H9 (cell line): ENCODE data around the gene LZTR1. TPM values are rescaled to one million over a fixed set of nuclear protein-coding genes. Genes with fewer than 3 reads are reported as not detected.

Source experiments
- DNase-seq: peaks from one replicate; pipeline ENCODE4 v3.0.0-alpha.2; 2017
- H2AFZ ChIP-seq: one replicate; pipeline ENCODE4 v1.6.1; 2013; ENCODE audit warnings: mild to moderate bottlenecking, low read length, control low read depth, moderate library complexity
- H2AK5ac ChIP-seq: 2 replicates; pipeline ENCODE4 v1.6.1; 2013; ENCODE audit warnings: low read length, control low read depth, mixed read lengths; ENCODE audit not compliant: insufficient read length
- H2BK120ac ChIP-seq: one replicate; pipeline ENCODE4 v1.6.1; 2013; ENCODE audit warnings: low read depth, mild to moderate bottlenecking, low read length, control low read depth, inconsistent platforms; ENCODE audit not compliant: poor library complexity, severe bottlenecking
- H2BK12ac ChIP-seq: 2 replicates; pipeline ENCODE4 v1.6.1; 2013; ENCODE audit warnings: low read length, control low read depth, mixed read lengths, low read depth; ENCODE audit not compliant: insufficient read length
- H2BK15ac ChIP-seq: 2 replicates; pipeline ENCODE4 v1.6.1; 2013; ENCODE audit warnings: low read depth, low read length, control low read depth
- H2BK20ac ChIP-seq: one replicate; pipeline ENCODE4 v1.6.1; 2013; ENCODE audit warnings: low read depth, mild to moderate bottlenecking, low read length, control low read depth, inconsistent platforms; ENCODE audit not compliant: poor library complexity, severe bottlenecking
- H2BK5ac ChIP-seq: 2 replicates; pipeline ENCODE4 v1.6.1; 2013; ENCODE audit warnings: low read length, control low read depth, mixed read lengths; ENCODE audit not compliant: insufficient read length
- H3K14ac ChIP-seq: 2 replicates; pipeline ENCODE4 v1.6.1; 2013; ENCODE audit warnings: low read length, control low read depth; ENCODE audit not compliant: insufficient read depth
- H3K18ac ChIP-seq: 2 replicates; pipeline ENCODE4 v1.6.1; 2013; ENCODE audit warnings: low read depth, mild to moderate bottlenecking, mixed read lengths, low read length, control low read depth; ENCODE audit not compliant: insufficient read length
- H3K23ac ChIP-seq: 2 replicates; pipeline ENCODE4 v1.6.1; 2013; ENCODE audit warnings: low read length, control low read depth, mixed read lengths, low read depth; ENCODE audit not compliant: insufficient read length
- H3K23me2 ChIP-seq: 2 replicates; pipeline ENCODE4 v1.6.1; 2013; ENCODE audit warnings: low read depth, mild to moderate bottlenecking, mixed read lengths, low read length, control low read depth; ENCODE audit not compliant: insufficient read length, poor library complexity, severe bottlenecking
- H3K27ac ChIP-seq: 2 replicates; pipeline ENCODE4 v1.5.1; 2013; ENCODE audit warnings: low read length, control low read depth, mixed read lengths, low read depth; ENCODE audit not compliant: insufficient read length
- H3K27me3 ChIP-seq: 2 replicates; pipeline ENCODE4 v1.6.1; 2013; ENCODE audit warnings: low read length, control low read depth, inconsistent platforms; ENCODE audit not compliant: insufficient read depth
- H3K4ac ChIP-seq: 2 replicates; pipeline ENCODE4 v1.6.1; 2013; ENCODE audit warnings: low read depth, mild to moderate bottlenecking, control low read depth, inconsistent platforms, low read length, moderate library complexity
- H3K4me1 ChIP-seq: 2 replicates; pipeline ENCODE4 v1.6.1; 2013; ENCODE audit warnings: low read length, control low read depth, inconsistent platforms; ENCODE audit not compliant: insufficient read depth
- H3K4me2 ChIP-seq: 2 replicates; pipeline ENCODE4 v1.6.1; 2013; ENCODE audit warnings: low read length, control low read depth, mixed read lengths; ENCODE audit not compliant: insufficient read length, insufficient read depth
- H3K56ac ChIP-seq: 2 replicates; pipeline ENCODE4 v1.6.1; 2013; ENCODE audit warnings: low read depth, mild to moderate bottlenecking, mixed read lengths, low read length, control low read depth; ENCODE audit not compliant: insufficient read length
- H3K79me1 ChIP-seq: 2 replicates; pipeline ENCODE4 v1.6.1; 2013; ENCODE audit warnings: low read depth, mild to moderate bottlenecking, moderate library complexity, low read length, control low read depth, inconsistent platforms; ENCODE audit not compliant: insufficient read depth, poor library complexity, severe bottlenecking
- H3K79me2 ChIP-seq: 2 replicates; pipeline ENCODE4 v1.6.1; 2013; ENCODE audit warnings: low read length, control low read depth, inconsistent platforms; ENCODE audit not compliant: insufficient read depth
- H3K9ac ChIP-seq: 2 replicates; pipeline ENCODE4 v1.6.1; 2013; ENCODE audit warnings: low read length, control low read depth, mixed read lengths; ENCODE audit not compliant: insufficient read length; ENCODE audit errors: extremely low read depth
- H3K9me3 ChIP-seq: one replicate; pipeline ENCODE4 v1.6.1; 2013; ENCODE audit warnings: low read depth, low read length, inconsistent platforms; ENCODE audit not compliant: control insufficient read depth
- H3T11ph ChIP-seq: one replicate; pipeline ENCODE4 v1.6.1; 2013; ENCODE audit warnings: mild to moderate bottlenecking, low read length, control low read depth, inconsistent platforms
- H4K20me1 ChIP-seq: one replicate; pipeline ENCODE4 v1.6.1; 2013; ENCODE audit not compliant: control insufficient read depth, insufficient read length, insufficient read depth
- H4K5ac ChIP-seq: 2 replicates; pipeline ENCODE4 v1.6.1; 2013; ENCODE audit warnings: low read depth, mild to moderate bottlenecking, mixed read lengths, low read length, control low read depth; ENCODE audit not compliant: insufficient read length
- H4K8ac ChIP-seq: replicated peaks from 2 replicates; pipeline ENCODE4 v1.6.1; 2013; ENCODE audit warnings: low read length, control low read depth, mixed read lengths, low read depth; ENCODE audit not compliant: insufficient read length
- H4K91ac ChIP-seq: 2 replicates; pipeline ENCODE4 v1.6.1; 2013; ENCODE audit warnings: low read depth, mild to moderate bottlenecking, moderate library complexity, mixed read lengths, low read length, control low read depth; ENCODE audit not compliant: insufficient read length
- H3K27ac Mint-ChIP-seq, 3 experiments: 2 replicates in 2 of 3; 3 replicates in 1 of 3; pipeline ENCODE4 v1.8.0; 2020 to 2021; ENCODE audit warnings: mixed read lengths in 3 of 3, mild to moderate bottlenecking in 1 of 3, moderate library complexity in 1 of 3
- H3K27me3 Mint-ChIP-seq: 2 replicates; pipeline ENCODE4 v1.8.0; 2021; ENCODE audit warnings: low read depth, mild to moderate bottlenecking, moderate library complexity, mixed read lengths
- H3K36me3 Mint-ChIP-seq, 3 experiments: 2 replicates in 2 of 3; 3 replicates in 1 of 3; pipeline ENCODE4 v1.8.0; 2020 to 2021; ENCODE audit warnings: low read depth in 3 of 3, mixed read lengths in 3 of 3; ENCODE audit not compliant: insufficient read depth in 1 of 3
- H3K4me1 Mint-ChIP-seq, 2 experiments: 2 replicates each; pipeline ENCODE4 v1.8.0; 2020; ENCODE audit warnings: mixed read lengths in 2 of 2
- H3K4me3 Mint-ChIP-seq, 2 experiments: 2 replicates in 1 of 2; 3 replicates in 1 of 2; pipeline ENCODE4 v1.8.0; 2020 to 2021; ENCODE audit warnings: mild to moderate bottlenecking in 2 of 2, mixed read lengths in 2 of 2, moderate library complexity in 1 of 2
- H3K9me3 Mint-ChIP-seq, 2 experiments: 2 replicates in 1 of 2; 3 replicates in 1 of 2; pipeline ENCODE4 v1.8.0; 2020; ENCODE audit warnings: mild to moderate bottlenecking in 2 of 2, mixed read lengths in 2 of 2, moderate library complexity in 1 of 2
- WGBS: extraction: QIAGEN DNeasy Blood & Tissue Kit; methylation state at CpG from one replicate; pipeline ENCODE4 v1.1.7; 2013; ENCODE audit warnings: missing lambda C conversion rate, low lambda C conversion rate, mixed read lengths; ENCODE audit not compliant: insufficient read length; ENCODE audit errors: extremely low coverage; 5-methylcytosine and 5-hydroxymethylcytosine counted together
- total RNA-seq: library from RNA; stranded (reverse); gene quantifications from 2 replicates; pipeline ENCODE4 v1.2.1, GENCODE V29; 2021
- TF ChIP-seq, protein P1 (sequence below): fragments of 200-600 bp; sonication (generic); conservative IDR thresholded peaks from 3 replicates; pipeline ENCODE4 v1.8.0; 2021; ENCODE audit warnings: antibody characterized with exemption, mild to moderate bottlenecking

LZTR1 gene
- total RNA-seq, 1 experiment from 2014 or later: 47.0 TPM

DNA sequence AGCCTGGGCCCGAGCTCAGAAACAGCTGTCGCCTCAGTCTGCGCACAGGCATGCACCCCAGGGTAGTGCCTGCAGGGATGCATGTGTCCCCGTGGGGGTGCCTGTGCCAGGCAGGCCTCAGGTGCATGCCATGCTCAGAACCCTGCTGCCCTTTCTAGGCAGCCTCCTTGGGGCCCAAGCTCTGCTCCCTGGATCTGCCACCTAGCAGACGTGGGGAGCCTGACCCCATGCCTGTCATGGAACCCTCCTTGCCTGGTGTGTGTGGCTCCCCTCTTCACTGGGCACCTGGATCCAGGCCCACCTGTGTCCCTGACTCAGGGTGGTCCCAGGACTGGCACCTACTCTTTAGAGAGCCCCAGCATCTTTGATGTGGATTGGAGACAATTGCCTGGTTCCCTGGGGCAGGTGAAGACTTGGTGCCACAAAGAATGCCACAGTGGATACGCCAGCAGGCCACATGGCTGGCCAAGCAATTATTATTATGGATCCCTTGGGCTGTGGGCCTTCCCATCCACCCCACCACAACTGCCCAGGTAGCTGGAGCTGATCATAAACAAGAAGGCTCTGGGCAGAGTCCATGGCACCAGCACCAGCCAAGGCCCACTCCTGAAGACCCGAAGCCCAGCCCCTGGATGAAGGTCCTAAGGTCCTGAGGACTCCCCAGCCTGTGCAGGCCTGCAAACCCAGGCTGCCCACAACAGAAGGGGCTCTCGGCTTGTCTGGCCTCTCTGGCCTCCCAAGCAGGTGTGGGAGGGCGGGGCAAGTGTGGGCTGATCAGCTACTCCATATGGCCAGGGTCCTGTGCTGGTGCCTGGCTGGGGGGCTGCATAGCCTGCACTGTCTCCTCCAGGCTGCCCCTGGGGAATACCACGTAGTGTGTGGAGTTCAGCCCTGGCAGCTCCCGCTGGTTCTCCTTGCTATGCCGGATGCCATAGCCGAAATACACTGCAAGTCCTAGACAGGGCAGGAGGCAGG, 46.5 kb downstream of the LZTR1 start:
- H3K27me3 Mint-ChIP-seq: peaks cover 36% of the 10 kb centered on the region
- H3K9ac ChIP-seq: no peak overlapping the region
- no peaks in the 10 kb centered on the region; the same call in 1 of the 2 replicates for H3K4me1 ChIP-seq
- H2AK5ac ChIP-seq: no peak overlapping the region
- no peak overlapping the region for H4K5ac ChIP-seq
- H2BK20ac ChIP-seq: no peak overlapping the region
- no peak overlapping the region for H4K8ac ChIP-seq
- H3K79me1 ChIP-seq: no peaks in the 10 kb centered on the region
- H3K27me3 ChIP-seq: peaks cover 3% of the 10 kb centered on the region; the same call in 1 of the 2 replicates
- no CpG with 5 or more reads among the region's 13 CpGs for WGBS
- H3K18ac ChIP-seq: no peak overlapping the region
- H3K4me3 Mint-ChIP-seq: no peak overlapping the region
- peaks cover 10 to 24% of the 10 kb centered on the region in 2 experiments for H3K4me1 Mint-ChIP-seq
- H3K23ac ChIP-seq: no peak overlapping the region
- no peak overlapping the region for H2BK12ac ChIP-seq
- no peaks in the 10 kb centered on the region for H3K79me2 ChIP-seq
- peak; percentile 26 for DNase-seq
- H3K27ac ChIP-seq: no peak overlapping the region
- H3K14ac ChIP-seq: no peak overlapping the region; the same call in 1 of the 2 replicates
- no peaks in the 10 kb centered on the region for H3K9me3 Mint-ChIP-seq
- no peaks in the 10 kb centered on the region for H3K9me3 ChIP-seq
- no peak overlapping the region for H2BK120ac ChIP-seq
- no peak overlapping the region for H2AFZ ChIP-seq
- H3K23me2 ChIP-seq: no peaks in the 10 kb centered on the region
- H3K27ac Mint-ChIP-seq: no peak overlapping the region; a peak in 1 of 7 replicates
- no peaks in the 10 kb centered on the region for H3K36me3 Mint-ChIP-seq
- no peak overlapping the region for H2BK15ac ChIP-seq
- no peak overlapping the region for H3K4me2 ChIP-seq
- no peak overlapping the region for H3K56ac ChIP-seq
- H3T11ph ChIP-seq: no peak overlapping the region
- TF ChIP-seq, protein P1, sequence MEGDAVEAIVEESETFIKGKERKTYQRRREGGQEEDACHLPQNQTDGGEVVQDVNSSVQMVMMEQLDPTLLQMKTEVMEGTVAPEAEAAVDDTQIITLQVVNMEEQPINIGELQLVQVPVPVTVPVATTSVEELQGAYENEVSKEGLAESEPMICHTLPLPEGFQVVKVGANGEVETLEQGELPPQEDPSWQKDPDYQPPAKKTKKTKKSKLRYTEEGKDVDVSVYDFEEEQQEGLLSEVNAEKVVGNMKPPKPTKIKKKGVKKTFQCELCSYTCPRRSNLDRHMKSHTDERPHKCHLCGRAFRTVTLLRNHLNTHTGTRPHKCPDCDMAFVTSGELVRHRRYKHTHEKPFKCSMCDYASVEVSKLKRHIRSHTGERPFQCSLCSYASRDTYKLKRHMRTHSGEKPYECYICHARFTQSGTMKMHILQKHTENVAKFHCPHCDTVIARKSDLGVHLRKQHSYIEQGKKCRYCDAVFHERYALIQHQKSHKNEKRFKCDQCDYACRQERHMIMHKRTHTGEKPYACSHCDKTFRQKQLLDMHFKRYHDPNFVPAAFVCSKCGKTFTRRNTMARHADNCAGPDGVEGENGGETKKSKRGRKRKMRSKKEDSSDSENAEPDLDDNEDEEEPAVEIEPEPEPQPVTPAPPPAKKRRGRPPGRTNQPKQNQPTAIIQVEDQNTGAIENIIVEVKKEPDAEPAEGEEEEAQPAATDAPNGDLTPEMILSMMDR: no peak
- H2BK5ac ChIP-seq: no peak overlapping the region
- no peak overlapping the region for H3K4ac ChIP-seq
- H4K20me1 ChIP-seq: no peaks in the 10 kb centered on the region
- H4K91ac ChIP-seq: no peak overlapping the region
